ENCODE data around the gene SEL1L2.

Gene SEL1L2

DNA sequence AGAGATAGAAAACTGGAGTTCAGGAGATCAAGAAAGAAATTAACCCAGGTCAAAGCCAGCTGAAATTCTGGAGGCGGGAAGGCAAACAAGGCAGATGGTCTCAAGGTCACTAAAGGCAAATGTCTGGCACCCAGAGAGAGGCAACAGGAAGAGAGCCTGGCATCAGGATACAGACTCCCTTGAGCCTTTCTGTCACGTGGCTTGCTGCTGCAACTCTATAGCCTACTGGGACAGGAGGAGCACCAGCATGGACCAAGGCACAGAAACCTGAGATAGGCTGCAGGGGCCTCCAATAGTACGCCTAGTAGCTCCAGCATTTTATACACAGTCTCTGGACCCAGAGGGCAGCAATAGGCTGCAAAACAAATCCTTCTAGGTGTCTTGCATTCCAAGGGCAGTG lies 75.1 kb downstream of the SEL1L2 start:
- Histone ChIP-seq H3K4me2 (ENCODE audit: low read depth, low read length) (no peak overlapping the region), H3K4me1 (ENCODE audit: low read length) (no peaks in the 10 kb centered on the region), H3K9me2 (replicated peaks; ENCODE audit: insufficient read depth, low read length) (no peaks in the 10 kb centered on the region), H2AFZ (ENCODE audit: low read length) (no peak overlapping the region), H3K9me3 (replicated peaks; ENCODE audit: insufficient read depth, low read length) (no peaks in the 10 kb centered on the region), H4K20me1 (ENCODE audit: insufficient read depth, low read length) (no peaks in the 10 kb centered on the region), H3K27me3 (replicated peaks; ENCODE audit: insufficient read depth, low read length) (no peaks in the 10 kb centered on the region), H3K79me2 (ENCODE audit: low read length) (no peaks in the 10 kb centered on the region), H3K36me3 (replicated peaks; ENCODE audit: insufficient read depth, low read length) (no peaks in the 10 kb centered on the region), H3F3A (ENCODE audit: insufficient read depth, low read length) (no peaks in the 10 kb centered on the region), H3K4me3 (ENCODE audit: low read length) (no peak overlapping the region), H3K27ac (ENCODE audit: low read length) (no peak overlapping the region), H3K9ac (ENCODE audit: low read length) (no peak overlapping the region)
- TF ChIP-seq EZH2phosphoT487 (IDR thresholded peaks at IDR 0.05; ENCODE audit: low read length) (no peak), EZH2 (optimal IDR thresholded peaks at IDR 0.05; ENCODE audit: low read depth, low read length) (no peak)
- TF ChIP-seq, protein P1, sequence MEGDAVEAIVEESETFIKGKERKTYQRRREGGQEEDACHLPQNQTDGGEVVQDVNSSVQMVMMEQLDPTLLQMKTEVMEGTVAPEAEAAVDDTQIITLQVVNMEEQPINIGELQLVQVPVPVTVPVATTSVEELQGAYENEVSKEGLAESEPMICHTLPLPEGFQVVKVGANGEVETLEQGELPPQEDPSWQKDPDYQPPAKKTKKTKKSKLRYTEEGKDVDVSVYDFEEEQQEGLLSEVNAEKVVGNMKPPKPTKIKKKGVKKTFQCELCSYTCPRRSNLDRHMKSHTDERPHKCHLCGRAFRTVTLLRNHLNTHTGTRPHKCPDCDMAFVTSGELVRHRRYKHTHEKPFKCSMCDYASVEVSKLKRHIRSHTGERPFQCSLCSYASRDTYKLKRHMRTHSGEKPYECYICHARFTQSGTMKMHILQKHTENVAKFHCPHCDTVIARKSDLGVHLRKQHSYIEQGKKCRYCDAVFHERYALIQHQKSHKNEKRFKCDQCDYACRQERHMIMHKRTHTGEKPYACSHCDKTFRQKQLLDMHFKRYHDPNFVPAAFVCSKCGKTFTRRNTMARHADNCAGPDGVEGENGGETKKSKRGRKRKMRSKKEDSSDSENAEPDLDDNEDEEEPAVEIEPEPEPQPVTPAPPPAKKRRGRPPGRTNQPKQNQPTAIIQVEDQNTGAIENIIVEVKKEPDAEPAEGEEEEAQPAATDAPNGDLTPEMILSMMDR (IDR thresholded peaks at IDR 0.05; ENCODE audit: low read length), result no peak
- no peak for DNase-seq

DNA sequence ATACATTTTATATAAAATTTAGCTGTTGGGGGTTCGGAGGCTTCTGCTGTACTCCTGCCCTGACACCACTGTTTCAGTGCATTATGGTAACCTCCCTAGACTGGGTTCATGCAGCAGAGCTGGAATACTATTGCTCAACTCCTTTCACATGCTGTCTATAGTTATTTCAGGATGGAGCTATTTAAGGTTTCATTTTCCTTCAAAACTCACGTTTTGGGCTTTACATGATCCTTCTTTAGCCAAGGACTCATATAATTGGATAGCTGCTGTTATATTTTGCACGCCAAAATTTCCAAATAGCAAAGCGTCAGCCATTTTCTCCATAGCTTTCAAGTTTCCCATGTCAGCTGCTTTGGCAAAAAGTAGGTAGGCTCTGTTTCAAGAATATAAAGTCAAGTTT lies 76.8 kb downstream of the SEL1L2 start:
- H3K27me3 ChIP-seq (replicated peaks; ENCODE audit: insufficient read depth, low read length), result no peaks in the 10 kb centered on the region
- no peaks in the 10 kb centered on the region for H4K20me1 ChIP-seq (ENCODE audit: insufficient read depth, low read length)
- H3K36me3 ChIP-seq (replicated peaks; ENCODE audit: insufficient read depth, low read length), result no peaks in the 10 kb centered on the region
- H2AFZ ChIP-seq (ENCODE audit: low read length), result no peak overlapping the region
- H3K79me2 ChIP-seq (ENCODE audit: low read length), result no peaks in the 10 kb centered on the region
- H3K27ac ChIP-seq (ENCODE audit: low read length), result no peak overlapping the region
- H3K9me3 ChIP-seq (replicated peaks; ENCODE audit: insufficient read depth, low read length), result no peaks in the 10 kb centered on the region
- no peaks in the 10 kb centered on the region for H3K9me2 ChIP-seq (replicated peaks; ENCODE audit: insufficient read depth, low read length)
- no peak overlapping the region for H3K4me3 ChIP-seq (ENCODE audit: low read length)
- DNase-seq, result no peak
- TF ChIP-seq EZH2 (optimal IDR thresholded peaks at IDR 0.05; ENCODE audit: low read depth, low read length) (no peak), EZH2phosphoT487 (IDR thresholded peaks at IDR 0.05; ENCODE audit: low read length) (no peak)
- TF ChIP-seq, protein P1 (IDR thresholded peaks at IDR 0.05; ENCODE audit: low read length), result no peak
- H3K4me1 ChIP-seq (ENCODE audit: low read length), result no peaks in the 10 kb centered on the region
- no peaks in the 10 kb centered on the region for H3F3A ChIP-seq (ENCODE audit: insufficient read depth, low read length)
- no peak overlapping the region for H3K9ac ChIP-seq (ENCODE audit: low read length)
- no peak overlapping the region for H3K4me2 ChIP-seq (ENCODE audit: low read depth, low read length)

DNA sequence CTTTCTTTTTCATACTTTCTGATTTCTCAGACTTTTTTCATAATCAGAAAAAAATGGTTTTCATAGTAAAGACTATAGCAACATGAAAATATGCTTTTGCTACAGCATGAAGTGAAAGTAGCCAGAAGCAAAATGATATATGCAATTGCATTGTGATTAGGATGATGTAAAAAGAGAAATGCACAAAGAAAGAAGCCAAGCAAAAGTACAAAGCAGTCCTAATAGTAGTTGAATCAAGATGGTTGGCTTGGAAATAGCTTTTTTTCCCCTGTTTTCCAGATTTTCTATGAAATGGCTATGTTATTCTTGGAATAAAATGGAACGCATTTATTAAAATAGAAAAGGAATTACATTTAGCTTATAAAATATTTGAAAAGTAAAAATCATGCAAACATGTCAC lies 77.3 kb downstream of the SEL1L2 start:
- Histone ChIP-seq H3K27ac (ENCODE audit: low read length) (no peak overlapping the region), H3K27me3 (replicated peaks; ENCODE audit: insufficient read depth, low read length) (no peaks in the 10 kb centered on the region), H3K4me3 (ENCODE audit: low read length) (no peak overlapping the region), H4K20me1 (ENCODE audit: insufficient read depth, low read length) (no peaks in the 10 kb centered on the region), H3K36me3 (replicated peaks; ENCODE audit: insufficient read depth, low read length) (no peaks in the 10 kb centered on the region), H2AFZ (ENCODE audit: low read length) (no peak overlapping the region), H3K4me2 (ENCODE audit: low read depth, low read length) (no peak overlapping the region), H3K79me2 (ENCODE audit: low read length) (no peaks in the 10 kb centered on the region), H3K9me2 (replicated peaks; ENCODE audit: insufficient read depth, low read length) (no peaks in the 10 kb centered on the region), H3K4me1 (ENCODE audit: low read length) (no peaks in the 10 kb centered on the region), H3K9ac (ENCODE audit: low read length) (no peak overlapping the region), H3K9me3 (replicated peaks; ENCODE audit: insufficient read depth, low read length) (no peaks in the 10 kb centered on the region), H3F3A (ENCODE audit: insufficient read depth, low read length) (no peaks in the 10 kb centered on the region)
- DNase-seq, result no peak
- TF ChIP-seq, protein P1 (IDR thresholded peaks at IDR 0.05; ENCODE audit: low read length), result no peak
- TF ChIP-seq EZH2 (optimal IDR thresholded peaks at IDR 0.05; ENCODE audit: low read depth, low read length) (no peak), EZH2phosphoT487 (IDR thresholded peaks at IDR 0.05; ENCODE audit: low read length) (no peak)
